NOMO-1 treated with dmso at 0.1 percent for 144 hours (cell line): ENCODE results near the gene GLOD5.

Experiments used
- DNase-seq: peaks from one replicate; lab custom pipeline; 2025; ENCODE audit not compliant: unreplicated experiment; lab: John Stamatoyannopoulos, UW

The GLOD5 gene

DNA sequence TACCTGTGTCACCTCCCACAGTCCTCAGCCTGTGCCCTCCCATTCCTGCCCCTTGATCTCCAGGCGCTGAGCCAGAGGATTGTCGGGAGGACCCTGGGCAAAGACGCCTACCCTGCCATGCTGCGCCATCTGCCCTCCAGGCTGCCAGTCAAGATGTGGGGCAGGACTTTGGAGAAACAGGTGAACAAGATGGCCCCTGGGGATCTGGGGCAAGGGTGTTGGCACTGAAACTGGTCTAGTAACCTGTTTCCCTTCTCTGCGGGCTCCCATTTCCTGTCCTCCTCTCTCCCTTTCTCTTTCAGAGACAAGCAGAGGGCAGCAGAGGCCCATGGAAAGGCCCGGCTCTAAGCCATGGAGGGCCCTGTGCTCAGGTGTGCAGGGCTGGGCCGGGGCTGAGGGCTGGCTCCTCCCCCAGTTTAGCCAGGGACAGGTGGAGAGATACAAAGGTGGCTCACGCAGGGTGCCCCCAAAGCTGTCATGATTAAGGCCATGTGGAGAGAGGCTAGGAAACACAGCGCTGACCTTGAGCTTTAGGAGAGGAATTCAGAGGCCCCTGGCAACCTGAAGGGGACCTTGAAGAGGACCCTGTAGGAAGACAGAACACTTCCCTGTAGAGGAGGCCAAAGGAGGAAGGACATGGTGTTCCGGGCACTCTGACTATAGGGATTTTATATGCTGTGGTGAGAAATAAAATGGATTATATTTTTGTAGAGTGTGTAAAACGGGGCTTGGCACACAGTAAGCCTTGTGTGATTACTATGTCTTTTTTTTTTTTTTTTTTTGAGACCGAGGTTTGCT, at the start of gene GLOD5:
Gene GLOD5 (plus strand): TSS at position 74 of the 798 bp plus-strand sequence. CDS start 44 bp downstream, at position 118.
- no peak for DNase-seq

DNA sequence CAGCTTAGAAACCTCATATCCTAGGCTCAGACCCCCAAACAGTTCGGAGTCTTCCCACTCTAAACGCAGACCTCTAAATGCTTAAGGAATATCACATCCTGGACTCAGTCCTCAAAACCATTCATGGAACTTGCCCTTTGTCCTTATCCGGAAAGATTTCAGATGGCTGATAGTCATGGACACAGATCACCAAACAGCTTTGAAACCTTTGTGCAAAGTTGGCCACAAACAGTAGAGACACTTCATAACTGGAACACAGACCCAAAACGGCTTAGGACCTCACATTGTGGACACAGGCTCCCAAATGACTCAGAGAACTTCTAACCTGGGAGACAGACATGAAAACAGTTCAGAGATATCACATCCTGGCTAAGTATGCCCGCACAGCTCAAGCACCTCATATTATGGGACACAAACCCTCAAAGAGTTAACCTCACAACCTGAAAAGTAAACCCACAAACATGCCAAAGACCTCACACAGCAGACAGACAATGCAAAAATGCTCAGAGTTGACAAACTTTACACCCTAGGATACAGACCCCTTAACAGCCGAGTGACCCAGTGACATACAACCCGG, 49.5 kb upstream of the GLOD5 start:
- DNase-seq = no peak

DNA sequence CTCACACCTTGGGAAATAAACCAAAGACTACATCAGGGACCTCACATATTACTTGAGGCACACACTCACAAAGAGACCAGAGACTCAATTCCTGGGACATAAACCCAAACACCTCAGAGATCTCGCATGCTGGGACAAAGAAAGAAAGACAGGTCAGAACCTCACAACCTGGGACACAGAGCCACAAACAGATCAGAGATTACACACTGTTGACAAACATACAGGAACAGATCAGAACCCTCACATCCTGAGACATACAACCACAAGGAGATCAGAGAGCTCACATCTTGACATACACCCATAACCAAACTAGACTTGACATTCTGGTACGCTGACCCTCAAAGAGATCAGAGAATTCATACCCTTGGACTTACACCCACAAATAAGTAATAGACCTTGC, 47.7 kb upstream of the GLOD5 start:
- no peak for DNase-seq

DNA sequence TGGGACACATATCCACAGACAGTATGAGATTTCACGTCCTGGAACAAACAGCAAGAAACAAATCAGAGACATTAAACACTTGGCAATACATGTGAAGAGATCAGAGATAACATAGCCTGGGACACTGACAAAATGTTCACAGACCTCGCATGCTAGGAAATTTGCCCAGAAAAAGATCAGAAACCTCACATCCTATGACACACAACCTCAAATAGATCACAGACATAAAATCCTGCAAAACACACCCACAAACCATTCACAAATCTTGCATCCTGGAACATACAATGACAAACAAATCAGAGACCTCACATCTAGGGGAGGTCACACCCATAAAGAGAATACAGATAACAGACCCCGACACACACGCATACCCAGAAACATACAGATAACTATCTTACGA, 47.0 kb upstream of the GLOD5 start:
- DNase-seq = no peak

DNA sequence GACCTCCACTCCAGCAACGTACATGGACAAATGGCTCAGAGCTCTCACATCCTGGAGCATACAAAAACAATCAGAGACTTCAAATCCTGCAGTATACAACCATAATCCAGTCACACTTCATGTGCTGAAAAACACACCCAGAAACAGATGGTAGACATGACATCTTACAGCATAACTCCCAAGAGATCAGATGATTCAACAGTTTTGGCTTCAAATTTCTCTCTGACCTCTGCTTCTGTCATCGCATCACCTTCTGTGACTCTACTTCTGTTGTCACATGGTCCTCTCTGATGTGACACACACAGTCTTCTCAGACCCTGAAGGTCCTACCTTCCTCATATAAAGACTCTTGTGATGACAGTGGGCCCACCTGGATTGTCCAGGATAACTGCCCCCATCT, 46.5 kb upstream of the GLOD5 start:
- DNase-seq = no peak

DNA sequence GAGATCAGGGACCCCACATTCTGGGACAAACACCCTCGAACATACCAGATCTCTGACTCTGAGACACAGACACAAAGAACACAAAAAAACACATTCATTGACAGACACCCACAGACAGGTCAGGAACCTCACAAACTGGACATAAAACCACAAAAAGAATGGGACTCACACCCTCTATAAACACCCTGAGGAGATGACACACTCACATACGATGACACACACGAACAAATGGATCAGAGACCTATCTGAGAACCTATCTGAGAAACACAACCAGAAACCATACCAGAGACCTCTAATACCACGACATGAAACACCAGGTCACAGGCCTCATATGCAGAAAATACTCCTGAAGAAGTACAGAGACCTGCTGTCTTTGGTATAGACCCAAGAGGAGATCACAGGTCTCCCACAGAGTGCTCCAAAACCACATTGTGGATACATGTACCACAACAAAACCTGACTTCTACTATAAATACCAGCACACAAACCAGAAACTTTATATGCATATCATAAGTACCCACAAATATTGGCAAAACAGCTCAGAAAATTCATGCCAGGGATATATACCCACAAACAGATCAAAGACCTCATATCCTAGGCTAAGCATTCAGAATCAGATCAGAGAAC, 45.6 kb upstream of the GLOD5 start:
- no peak for DNase-seq

DNA sequence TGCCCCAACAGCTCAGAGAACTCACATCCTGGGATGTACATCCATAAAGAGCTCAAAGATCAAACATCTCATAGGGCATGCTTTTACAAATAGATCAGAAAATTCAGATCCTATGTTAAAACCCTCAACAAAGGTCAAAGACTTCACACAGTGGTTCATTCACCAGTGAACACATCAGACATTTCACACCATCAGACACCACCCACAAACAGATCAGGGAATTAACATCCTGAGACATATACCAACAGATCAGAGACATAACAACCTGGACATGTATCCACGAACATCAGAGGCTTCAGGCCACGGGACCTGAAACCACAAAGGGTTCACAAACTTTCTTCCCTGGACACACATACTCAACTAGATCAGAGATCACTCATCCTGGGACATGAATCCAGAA, 41.6 kb upstream of the GLOD5 start:
- no peak for DNase-seq

DNA sequence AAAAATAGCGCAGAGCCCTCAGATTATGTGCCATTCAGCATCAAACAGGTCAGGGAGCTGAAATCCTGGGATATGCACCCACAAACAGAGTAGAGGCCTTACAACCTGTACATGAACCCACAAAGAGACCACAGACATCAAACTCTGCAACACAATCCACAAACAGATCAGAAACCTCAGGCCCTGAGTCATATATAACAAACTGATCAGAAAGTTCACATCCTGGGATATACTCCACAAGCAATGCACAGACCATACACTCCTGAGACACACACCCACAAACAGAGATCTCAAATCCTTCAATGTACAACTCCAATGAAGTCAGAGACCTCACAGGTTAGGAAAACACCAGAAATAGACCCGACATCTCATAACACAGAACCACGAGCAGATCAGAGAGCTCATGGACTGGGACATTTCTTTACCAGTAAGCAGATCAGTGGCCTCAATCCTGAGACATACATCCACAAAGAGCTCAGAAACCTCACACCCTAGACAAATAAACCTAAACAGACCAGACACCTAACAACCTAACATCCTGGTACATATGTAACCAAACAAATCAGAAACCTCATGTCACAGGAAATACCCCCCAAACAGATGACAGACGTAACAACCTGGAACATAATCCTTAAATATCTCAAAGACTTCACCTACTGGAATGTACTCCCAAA, 40.8 kb upstream of the GLOD5 start:
- DNase-seq = no peak

DNA sequence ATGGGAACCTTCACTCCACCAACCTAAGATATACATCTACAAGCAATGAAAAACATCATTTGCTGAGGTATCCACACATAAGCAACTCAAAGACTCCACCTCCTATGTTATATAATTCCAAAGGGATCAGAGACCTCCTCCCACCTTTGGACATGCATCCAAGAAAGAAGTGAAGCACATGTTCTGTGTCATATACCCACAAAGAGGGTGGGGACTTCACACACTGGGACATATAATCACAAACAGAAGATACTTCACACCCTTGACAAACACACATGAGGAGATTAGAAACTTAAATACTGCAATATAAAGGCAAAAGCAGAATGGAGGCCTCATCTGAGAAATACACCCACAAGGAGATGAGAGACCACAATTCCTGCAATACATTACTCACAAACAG, 39.6 kb upstream of the GLOD5 start:
- DNase-seq = no peak

DNA sequence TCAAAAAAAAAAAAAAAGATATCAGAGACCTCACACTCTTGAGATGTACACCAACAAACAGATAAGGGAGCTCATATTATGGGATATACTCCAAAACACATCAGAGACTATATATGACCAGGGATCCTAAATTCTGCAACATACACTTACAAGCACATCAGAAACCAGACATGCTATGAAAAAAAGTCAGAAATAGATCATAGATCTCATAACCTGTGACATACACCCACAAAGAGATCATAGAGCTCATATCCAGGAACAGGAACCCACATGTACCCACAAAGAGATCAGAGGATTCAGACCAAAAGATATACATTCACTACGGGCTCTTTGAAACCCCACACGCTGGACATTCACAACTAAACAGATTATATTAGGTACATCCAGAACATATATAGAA, 35.0 kb upstream of the GLOD5 start:
- no peak for DNase-seq

DNA sequence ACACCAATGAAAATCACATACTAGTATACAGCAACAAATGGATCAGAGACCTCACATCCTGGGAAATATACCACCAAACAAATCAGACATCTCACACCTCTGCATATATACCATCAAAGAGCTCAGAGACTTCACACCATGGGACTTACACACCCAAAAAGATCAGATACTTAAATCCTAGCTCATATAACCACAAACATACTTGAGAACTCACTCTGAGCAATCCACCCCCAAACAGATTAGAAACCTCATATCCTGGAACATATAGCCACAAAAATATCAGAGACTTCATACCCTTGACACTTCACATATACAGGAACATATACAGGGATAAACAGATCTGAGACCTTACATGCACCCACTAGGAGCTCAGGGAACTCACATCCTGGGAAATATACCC, 32.9 kb upstream of the GLOD5 start:
- no peak for DNase-seq

DNA sequence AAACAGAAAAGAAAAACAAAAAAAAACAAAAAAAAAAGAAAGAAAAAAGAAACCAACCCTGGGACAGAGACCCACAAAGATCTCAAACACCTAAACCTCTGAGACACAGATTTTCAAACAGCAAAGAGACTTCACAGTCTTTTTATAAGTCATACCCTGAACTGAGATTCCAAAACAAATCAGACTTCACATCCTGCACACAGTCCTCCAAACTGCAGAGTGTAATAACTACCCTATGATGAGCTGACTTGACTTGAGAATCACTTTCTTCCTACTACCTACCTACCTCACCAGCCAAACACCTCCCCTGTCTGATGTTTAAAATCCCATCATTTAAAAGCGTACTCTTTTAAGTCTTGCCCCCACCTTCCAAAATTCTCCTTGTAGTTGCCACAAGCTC, 25.2 kb upstream of the GLOD5 start:
- DNase-seq = no peak

DNA sequence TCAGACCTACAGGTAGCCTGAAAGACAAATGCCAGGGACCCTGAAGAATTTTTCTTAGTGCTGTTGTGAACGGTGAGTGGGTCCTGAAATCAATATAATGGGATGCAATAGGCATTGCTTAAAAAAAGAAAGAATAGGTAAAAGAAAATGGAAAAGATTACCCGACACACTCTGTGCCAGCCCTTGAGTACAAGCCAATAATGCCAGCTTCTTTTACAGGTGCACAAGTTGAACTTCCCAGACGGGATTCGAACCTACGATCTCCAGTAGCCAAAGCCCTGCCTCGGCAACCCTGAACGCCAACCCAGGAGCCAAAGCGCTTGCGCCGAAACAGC, 24.7 kb upstream of the GLOD5 start:
- no peak for DNase-seq

DNA sequence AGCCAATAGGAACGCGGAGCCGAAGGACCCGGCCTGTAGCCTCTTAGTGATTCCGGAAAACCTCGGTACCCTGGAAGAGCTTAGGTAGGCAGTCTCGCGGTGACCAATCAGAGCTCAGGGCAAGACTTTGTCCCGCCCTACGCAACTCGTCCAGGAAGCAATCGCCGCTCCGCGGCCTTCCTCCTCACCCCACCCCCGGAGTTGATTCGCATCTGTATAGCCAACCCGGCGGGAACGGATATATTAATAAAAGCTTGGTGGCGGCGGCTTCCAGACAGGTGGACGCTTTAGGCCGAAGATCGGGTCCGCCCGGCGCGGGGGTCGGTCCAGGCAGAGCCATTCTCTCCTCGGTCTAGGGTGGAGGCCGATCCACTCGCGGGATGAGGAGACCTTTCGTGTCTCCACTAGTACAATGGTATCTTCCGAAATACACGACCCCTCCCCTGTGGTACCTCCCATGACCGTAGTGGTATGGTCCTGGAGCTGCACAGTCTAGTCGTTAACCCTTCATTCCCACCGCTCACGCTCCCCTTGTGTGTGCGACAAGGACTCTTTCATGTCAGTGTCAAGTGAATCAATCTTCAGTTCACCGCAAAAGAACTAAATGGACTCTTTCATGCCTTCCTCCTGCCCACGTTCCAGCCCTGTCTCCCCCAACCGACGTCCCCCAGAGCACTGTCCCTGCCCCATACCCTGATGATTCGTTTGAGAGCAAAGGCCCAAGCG, 24.2 kb upstream of the GLOD5 start:
- peak; percentile 89 for DNase-seq

DNA sequence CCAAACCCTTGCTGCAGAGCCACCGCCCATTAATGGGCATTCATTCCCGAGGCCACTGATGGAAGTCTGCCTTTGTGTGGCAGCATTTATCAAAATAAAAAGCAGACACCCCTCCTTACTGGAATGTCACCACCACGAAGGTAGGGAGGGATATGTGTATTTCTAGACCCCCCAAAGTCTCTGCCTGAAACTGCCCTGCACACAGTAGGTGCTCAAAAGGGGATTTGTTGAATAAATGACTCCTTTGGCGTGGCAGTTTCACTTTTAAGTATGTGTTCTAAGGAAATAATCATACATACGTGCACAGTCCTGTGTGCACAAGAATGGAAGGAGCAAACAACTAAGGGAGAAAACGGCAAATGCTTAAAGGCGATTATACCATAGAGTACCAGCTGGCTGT, 23.6 kb upstream of the GLOD5 start:
- DNase-seq = no peak

DNA sequence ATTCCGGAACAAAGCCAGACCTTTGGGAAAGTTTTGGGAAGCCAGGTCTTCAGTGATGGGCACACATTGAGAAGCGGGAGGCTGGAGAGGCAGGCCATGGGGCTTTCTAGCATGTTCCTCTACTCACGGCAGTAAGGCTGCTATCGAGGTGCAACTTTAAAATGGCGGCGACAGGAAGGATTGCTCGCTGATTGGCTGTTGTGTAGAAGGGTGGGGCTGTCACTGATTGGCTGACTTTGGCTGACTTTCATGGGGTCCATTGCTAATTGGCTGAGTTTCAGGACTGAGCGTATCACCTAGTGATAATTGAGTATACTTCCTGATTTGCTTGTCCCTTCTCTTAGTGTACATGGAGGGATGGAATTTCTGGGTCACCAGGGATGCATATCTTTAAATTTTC, 19.7 kb upstream of the GLOD5 start:
- DNase-seq = no peak

DNA sequence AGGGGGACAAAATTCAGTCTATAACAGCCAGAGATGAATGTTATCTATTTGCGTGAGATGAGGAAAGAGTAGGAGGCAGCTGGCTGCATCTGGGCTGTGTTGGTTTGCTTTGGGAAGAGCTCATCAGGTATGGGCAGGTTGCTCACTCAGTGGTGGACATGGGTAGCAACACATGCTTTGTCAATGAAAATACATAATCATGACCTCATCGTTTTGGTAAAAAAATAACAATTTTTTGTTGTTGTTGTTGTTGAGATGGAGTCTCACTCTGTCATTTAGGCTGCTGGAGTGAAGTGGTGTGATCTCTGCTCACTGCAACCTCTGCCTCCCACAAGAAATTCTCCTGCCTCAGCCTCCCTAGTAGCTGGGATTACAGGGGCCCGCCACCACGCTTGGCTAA, 16.3 kb upstream of the GLOD5 start:
- DNase-seq = no peak

DNA sequence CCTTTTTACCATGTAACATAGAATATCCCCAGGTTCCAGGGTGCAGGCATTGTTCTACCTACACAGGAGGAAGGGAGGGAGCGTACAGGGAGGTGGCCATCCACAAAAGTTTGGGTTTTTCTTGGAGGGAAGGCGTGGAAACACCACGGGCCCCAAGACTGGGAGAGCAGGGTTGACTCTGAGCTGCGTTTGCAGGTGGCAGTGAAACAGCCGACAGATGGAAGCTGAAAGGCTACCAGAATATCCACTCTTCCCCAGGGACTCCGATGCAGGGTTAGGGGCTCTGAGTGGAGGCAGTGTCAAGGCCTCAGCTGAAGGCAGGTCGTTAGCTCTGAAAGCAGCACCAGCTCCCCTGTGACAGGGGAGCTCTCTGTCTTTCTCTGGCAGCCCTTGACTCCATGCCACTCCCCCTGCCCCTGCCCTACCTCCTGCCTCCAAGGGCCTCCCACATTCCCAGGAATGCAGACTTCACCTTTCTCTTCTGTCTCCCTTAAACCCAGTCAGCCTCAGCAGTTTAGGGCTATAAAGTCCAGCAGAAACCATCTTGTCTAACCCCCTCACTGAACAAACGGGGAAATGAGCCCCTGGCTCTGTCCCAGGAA, 14.0 kb upstream of the GLOD5 start:
- no peak for DNase-seq

DNA sequence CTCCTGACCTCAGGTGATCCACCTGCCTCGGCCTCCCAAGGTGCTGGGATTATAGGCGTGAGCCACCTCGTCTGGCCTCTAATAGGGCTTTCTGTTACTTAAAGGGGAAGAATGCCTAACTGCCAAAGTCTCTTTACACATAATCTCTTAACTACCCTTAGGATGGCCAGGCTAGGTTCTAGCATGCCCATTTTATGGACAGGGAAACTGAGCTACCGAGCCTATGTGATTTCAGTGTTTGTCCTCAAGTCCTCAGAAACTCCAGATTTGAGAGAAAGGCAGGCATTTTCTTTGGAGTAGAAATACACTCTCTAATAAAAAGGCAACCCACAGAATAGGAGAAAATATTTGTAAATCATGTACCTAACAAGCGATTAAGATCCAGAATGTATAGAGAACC, 12.4 kb upstream of the GLOD5 start:
- no peak for DNase-seq

DNA sequence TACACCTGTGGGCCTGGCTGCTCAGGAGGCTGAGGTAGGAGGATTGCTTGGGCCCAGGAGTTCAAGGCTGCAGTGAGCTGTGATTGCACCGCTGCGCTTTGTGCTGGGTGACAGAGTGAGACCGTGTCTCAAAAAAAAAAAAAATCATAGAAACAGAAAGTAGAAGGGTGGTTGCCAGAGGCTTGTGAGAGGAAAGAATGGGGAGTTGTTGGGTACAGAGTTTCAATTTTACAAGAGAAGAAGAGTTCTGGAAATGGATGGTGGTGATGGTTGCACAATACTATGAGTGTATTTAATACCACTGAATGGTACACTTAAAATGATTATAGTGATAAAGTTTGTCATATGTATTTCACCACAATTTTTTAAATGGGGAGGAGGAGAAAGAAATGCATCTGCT, 10.2 kb upstream of the GLOD5 start:
- no peak for DNase-seq

DNA sequence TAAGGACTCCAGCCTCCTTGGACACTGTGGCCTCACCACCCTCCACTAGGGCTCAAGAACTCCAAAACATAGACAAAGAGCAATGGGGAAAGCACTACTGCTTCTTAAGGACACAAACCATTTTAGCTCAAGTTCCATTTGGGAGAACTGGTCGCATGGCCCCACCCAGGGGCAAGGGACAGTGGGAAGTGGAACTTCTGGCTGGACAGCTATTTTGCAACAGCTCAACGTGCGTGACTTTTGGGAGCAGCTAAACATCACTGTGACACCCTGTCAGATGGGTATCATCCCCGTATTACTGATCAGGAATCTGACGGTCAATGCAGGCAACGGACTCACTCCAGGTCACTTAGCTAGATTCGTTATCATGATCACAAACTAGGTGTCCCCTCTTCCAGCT, 9.0 kb upstream of the GLOD5 start:
- DNase-seq = no peak
